ENCODE results near the gene TTL. TPM values are rescaled to one million over a fixed set of nuclear protein-coding genes. Genes with fewer than 3 reads are reported as not detected.
A peak's percentile ranks its signal among the peaks of the same experiment; 100 is the strongest.

The TTL gene
- total RNA-seq, 1 experiment from 2014 or later, result 58.9 TPM

- no peak for DNase-seq
- Histone ChIP-seq H2BK12ac (ENCODE audit: insufficient read length, low read depth, low read length) (no peak overlapping the region), H3T11ph (ENCODE audit: low read length) (no peak overlapping the region), H3K4ac (ENCODE audit: low read depth, low read length) (no peak overlapping the region), H3K9me3 (ENCODE audit: control insufficient read depth, low read depth, low read length) (no peaks in the 10 kb centered on the region), H4K20me1 (ENCODE audit: control insufficient read depth, insufficient read depth, insufficient read length) (no peaks in the 10 kb centered on the region), H2BK20ac (ENCODE audit: low read depth, low read length, poor library complexity, severe bottlenecking) (no peak overlapping the region), H3K27me3 (ENCODE audit: insufficient read depth, low read length) (no peaks in the 10 kb centered on the region), H3K56ac (ENCODE audit: insufficient read length, low read depth, low read length) (no peak overlapping the region), H3K27ac (ENCODE audit: insufficient read length, low read depth, low read length) (no peak overlapping the region), H3K18ac (ENCODE audit: insufficient read length, low read depth, low read length) (no peak overlapping the region), H2BK5ac (ENCODE audit: insufficient read length, low read length) (no peak overlapping the region), H2AFZ (ENCODE audit: low read length) (no peak overlapping the region), H3K23me2 (ENCODE audit: insufficient read length, low read depth, low read length, poor library complexity, severe bottlenecking) (no peaks in the 10 kb centered on the region), H4K5ac (ENCODE audit: insufficient read length, low read depth, low read length) (no peak overlapping the region), H4K91ac (ENCODE audit: insufficient read length, low read depth, low read length) (no peak overlapping the region), H3K23ac (ENCODE audit: insufficient read length, low read depth, low read length) (no peak overlapping the region), H3K9ac (ENCODE audit: extremely low read depth, insufficient read length, low read length) (no peak overlapping the region), H3K79me1 (ENCODE audit: insufficient read depth, low read depth, low read length, poor library complexity, severe bottlenecking) (no peaks in the 10 kb centered on the region), H3K4me2 (ENCODE audit: insufficient read depth, insufficient read length, low read length) (no peak overlapping the region), H2BK15ac (ENCODE audit: low read depth, low read length) (no peak overlapping the region), H3K4me1 (ENCODE audit: insufficient read depth, low read length) (no peaks in the 10 kb centered on the region), H2BK120ac (ENCODE audit: low read depth, low read length, poor library complexity, severe bottlenecking) (no peak overlapping the region), H2AK5ac (ENCODE audit: insufficient read length, low read length) (no peak overlapping the region), H4K8ac (replicated peaks; ENCODE audit: insufficient read length, low read depth, low read length) (no peak overlapping the region), H3K14ac (ENCODE audit: insufficient read depth, low read length) (no peak overlapping the region), H3K79me2 (ENCODE audit: insufficient read depth, low read length) (no peaks in the 10 kb centered on the region; the same call in 1 of the 2 replicates)
- H3K27me3 Mint-ChIP-seq (ENCODE audit: low read depth), result peaks cover 5% of the 10 kb centered on the region
- no peak overlapping the region for H3K4me3 Mint-ChIP-seq
- no peaks in the 10 kb centered on the region; a peak in 1 of 5 replicates for H3K9me3 Mint-ChIP-seq
- no peak for TF ChIP-seq CTCF (conservative IDR thresholded peaks at IDR 0.05)
- peaks cover 4% of the 10 kb centered on the region in 2 experiments; a peak in 3 of 4 replicates for H3K4me1 Mint-ChIP-seq
- no peaks in the 10 kb centered on the region for H3K36me3 Mint-ChIP-seq (ENCODE audit: insufficient read depth in 1 of 3, low read depth in 3 of 3)
- H3K27ac Mint-ChIP-seq, result 0 out of 7 replicates have a peak overlapping the region, but pooled peaks of 1 of the 3 experiments have one; percentile 3
- no CpG with 5 or more reads among the region's 1 CpG for WGBS (ENCODE audit: extremely low coverage, insufficient read length, low lambda C conversion rate)
These were observed 22.6 kb upstream of the TTL start for GRCh38 chr2:112459372-112459771.

Data from H9 (cell line).